GM19452 (cell line): Measurements from ENCODE around the gene FCHO2.

Experiments
- ATAC-seq: cut with Tn5 transposase; IDR thresholded peaks from one replicate; pipeline ENCODE4 v1.9.1; 2021; ENCODE audit not compliant: unreplicated experiment

The FCHO2 gene

DNA sequence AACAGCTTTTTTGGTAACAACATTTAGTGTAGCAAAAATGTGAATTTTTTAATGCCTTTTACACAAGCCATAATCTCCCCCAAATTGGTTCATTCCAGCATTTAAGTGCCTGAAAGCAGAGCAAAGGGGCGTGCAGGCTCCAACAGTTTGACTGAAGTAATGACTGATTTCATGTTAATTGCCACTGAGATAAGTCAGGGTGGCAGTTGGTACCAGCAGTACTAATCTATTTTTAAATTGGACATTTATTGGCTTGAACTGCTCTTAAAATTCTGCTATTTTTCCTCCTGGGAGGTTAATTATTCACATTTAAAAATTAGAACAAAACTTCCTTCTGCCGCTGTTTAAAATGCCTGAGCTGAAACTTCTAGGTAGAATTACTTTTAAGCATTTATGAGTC is 176.9 kb downstream of the FCHO2 start:
- ATAC-seq = no peak

DNA sequence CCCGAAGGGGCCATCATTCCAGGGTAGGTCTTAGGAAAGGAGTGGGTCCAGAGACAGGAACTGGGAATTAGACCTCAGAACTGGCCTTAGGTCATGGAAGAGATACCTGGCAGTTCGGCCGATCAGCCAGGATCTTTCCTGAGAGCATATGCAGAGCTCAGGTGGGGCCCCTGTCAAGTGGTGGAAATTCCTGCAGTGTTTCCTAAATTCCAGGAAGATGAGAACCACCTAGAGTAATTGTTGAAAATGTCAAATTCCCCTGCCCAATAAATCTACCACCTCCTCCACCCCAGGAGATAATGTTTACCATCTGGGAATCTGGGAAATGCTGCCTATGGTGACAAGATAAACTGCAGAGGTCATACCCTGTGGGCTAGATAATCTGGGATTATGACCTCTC is 179.2 kb downstream of the FCHO2 start:
- no peak for ATAC-seq

DNA sequence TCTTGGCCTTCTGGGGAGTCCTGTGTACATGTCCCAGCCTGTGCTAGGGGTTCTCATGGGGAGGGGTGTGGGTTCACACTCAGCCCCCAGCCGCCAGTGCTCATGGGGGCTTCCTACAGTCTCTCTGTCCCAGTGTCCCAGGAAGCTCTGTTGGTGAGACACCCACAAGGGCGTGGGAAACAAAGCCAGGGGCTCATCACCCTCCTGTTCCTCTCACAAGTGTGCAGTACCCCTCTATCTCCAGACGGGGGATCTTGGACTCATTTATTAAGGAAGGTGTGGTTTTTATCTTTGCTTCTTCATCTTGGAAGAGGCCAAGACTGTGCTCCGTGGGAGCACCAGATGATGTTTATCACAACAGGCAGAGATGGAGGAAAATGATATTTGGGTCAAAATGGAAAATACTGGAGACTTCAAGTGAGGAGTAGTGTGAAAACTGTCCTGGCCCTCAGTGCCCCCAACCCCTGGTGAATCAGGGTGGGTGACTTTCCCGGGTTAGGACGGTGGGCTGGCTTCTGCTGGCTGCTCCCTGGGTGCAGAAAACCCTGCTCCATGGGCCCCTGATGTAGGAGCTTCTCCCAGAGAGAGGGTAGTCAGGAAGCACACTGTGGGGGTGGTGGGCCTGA is 179.7 kb downstream of the FCHO2 start:
- ATAC-seq = no peak

DNA sequence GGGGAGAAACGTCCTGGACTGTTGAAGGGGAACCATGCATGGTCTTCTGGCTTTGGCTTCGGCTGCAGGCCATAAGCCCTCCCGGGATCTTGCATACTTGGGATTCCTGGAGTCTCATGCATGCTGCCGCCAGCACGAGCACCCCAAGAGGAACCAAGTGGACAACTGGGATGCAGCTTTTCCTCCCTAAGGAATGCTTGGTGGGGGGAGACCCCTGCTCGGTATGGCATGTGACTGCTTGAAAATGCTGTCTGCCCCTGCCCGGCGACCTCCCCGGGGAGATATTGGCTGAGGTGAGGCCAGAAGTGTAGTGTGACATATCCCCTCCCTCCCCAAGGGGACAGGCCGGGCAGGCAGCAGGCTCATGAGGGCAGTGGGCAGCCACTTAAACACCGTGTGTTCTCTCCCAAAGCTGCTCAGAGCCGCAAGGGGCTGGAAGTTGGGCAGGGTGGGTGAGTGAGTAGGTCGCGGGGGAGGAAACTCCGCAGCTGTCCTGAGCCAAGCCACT is 180.3 kb downstream of the FCHO2 start:
- no peak for ATAC-seq

DNA sequence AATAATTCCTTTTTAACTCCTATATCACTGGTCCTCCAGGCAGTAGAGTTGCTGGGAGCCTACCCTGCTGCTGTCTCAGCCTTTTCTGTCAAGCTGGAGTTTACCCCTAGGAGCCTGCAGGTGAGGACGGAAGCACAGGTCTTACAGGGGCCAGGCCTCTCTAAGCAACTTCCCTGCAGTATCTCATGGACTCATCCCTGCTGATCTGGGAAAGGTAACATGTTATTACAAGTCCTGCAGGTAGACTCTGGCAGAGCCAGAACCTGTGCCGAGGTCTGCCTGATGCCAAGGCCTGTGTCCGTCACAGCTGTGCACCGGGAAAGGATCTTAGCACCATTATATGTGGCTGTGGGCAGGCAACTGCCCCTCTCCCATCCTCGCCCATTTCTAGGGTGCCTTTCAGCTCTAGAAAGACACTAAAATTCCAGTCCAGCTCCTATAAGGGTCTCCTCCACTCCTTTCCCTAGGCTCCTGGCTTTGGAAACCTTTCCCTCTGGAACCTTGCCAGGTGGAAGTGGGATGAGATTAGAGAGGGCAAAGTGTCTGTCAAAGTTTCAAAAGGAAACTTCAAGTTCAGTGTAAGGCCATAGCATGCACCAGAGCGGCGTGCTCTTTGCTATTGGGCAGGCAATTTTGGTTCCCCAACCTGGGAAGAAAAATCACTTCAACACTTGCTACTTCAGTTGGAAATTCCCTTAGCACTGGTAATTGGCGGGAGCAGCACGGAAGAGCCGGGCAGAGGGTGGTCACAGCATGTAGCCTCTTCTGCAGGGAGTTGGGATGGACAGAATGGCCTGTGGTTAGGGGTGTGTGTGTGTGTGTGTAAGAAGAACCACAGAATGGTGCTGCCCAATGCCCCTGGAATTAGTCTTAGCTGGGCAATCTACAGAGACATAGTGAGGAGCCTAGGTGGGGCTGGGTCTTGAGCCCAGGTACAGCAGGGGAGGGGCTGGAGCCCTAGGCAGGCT is 182.0 kb downstream of the FCHO2 start:
- ATAC-seq = no peak

DNA sequence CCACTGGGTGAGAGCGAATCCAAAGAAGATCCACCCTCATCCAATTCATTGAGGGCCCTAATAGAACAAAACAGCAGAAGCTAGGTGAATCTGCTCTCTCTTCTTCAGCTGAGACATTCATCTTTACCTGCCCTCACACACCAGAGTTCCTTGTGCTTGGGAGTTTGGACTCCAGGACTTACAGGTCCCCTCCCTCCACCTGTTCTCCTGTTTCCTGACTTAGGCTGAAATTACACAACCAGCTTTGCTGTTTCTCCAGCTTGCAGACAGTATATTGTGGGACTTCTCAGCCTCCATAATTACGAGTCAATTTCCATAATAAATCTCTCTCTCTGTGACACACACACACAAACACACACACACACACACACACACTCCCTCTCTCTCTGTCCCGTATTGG is 183.6 kb downstream of the FCHO2 start:
- no peak for ATAC-seq
